Islet of Langerhans (tissue), 1 donor: Measurements from ENCODE around the gene ZSWIM5.
"Not testable (repeated sequence)": the region's sequence is repeated elsewhere in the genome, so short reads cannot be mapped to it uniquely, and the experiment has no call there.

ENCODE experiments used
- FAIRE-seq: peaks from one replicate; lab custom pipeline; 2011; peaks lifted over from hg19 to GRCh38; lab: Jason Lieb, UNC

The ZSWIM5 gene

DNA sequence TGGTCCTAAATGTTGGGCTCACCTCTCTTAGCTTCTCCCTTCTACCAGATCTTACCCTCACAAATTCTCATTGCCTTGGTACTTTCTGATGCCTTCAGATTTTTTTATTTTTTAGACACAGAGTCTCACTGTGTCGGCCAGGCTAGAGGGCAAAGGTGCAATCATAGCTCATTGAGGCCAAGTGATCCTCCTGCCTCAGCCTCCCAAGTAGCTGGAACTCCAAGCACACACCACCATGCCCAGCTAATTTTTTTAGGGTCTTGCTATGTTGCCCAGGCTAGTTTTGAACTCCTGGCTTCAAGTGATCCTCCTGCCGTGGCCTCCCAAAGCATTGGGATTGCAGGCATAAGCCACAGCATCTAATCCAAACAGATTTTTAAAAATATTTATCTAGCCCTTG is 69.4 kb downstream of the ZSWIM5 start:
- FAIRE-seq: no peak

DNA sequence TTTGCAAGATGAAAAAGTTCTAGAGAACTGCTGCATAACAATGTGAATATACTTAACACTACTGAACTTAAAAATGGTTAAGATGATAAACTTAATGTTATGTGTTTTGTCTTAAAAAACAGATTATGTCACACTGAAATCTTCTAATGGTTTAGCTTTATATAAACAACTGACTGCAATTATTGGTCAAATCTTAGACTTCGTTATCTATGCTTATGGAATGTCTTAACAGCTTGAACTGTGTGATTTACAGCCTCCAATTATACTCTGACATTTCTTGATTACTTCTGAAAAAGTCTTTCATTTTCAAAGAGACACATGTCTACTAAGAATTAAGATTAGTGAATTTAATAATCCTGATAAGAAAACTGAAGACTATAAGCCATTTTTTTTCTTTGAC is 71.1 kb downstream of the ZSWIM5 start:
- peak; percentile 51 for FAIRE-seq

DNA sequence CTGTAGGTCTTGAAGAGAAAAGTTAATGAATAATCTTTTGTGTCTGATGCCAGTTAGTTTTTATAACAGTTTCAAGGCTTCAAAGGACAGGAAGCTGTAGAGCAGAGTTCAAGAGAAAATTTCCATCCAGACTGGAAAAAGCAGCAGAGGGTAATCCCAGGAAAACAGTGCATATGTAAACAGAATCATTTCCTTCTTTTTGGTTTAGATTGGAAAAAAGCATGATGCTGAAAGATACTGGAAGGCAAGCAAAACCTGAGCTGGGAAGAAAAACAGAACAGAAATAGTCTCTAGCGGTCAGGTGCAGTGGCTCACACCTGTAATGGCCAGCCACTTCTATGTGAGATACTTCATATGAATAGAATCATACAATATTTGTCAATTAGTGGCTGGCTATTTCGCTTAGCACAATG is 71.9 kb downstream of the ZSWIM5 start:
- peak; percentile 97 for FAIRE-seq

DNA sequence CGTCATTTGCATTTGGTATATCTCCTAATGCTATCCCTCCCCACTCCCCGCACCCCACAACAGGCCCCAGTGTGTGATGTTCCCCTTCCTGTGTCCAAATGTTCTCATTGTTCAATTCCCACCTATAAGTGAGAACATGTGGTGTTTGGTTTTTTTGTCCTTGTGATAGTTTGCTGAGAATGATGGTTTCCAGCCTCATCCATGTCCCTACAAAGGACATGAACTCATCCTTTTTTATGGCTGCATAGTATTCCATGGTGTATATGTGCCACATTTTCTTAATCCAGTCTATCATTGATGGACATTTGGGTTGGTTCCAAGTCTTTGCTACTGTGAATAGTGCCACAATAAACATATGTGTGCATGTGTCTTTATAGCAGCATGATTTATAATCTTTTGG is 73.7 kb downstream of the ZSWIM5 start:
- not testable (repeated sequence) for FAIRE-seq

DNA sequence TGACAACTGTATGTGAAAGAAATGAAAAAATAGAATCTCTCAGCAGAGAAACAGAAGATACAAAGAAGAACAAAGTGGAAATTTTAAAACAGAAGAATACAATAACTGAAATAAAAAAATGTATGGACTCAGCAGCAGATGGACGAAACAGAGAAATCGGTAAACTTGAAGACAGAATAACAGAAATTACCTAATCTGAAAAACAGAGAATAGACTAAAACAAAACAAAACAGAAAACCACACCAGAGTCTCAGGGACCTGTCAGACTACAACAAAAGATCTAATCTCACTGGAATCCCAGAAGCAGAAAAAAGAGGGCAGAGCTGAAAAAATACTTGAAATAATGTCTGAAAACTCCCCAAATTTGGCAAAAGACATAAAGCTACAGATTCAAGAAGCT is 83.0 kb downstream of the ZSWIM5 start:
- no peak for FAIRE-seq

DNA sequence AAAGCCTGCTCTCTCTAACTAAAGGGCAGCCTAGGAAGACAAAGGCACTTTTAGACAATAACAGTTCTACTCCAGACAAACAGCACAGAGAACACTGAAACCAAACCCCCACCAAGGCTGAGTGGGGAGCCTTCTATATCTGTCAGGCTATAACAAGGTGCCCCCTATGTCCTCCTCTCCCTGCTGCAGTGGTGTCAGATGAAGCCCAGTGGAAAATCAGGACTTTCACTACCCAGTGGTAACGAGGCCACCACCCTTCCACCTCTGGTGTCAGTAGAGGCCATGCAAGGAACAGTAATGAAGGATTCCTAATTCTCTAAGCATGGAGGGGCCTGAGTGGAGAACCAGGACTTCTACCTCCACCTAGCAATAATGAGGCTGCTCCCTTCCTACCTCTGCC is 83.7 kb downstream of the ZSWIM5 start:
- FAIRE-seq: no peak

DNA sequence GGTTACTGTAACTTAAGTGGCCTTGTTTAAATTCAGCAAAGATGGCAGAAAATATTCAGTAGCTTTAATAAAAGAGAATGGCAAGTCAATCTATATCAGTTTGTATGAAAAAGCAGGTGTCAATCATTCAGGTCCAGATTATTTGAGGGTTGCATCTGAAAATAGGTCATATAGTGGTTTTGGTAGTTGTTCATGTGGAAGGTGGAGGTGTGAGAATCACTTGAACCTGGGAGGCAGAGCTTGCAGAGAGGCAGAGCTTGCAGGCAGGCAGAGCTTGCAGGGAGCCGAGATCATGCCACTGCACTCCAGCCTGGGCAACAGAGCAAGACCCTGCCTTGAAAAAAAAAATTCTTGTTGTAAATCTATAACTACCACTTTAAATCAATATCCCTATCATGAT is 88.6 kb downstream of the ZSWIM5 start:
- no peak for FAIRE-seq

DNA sequence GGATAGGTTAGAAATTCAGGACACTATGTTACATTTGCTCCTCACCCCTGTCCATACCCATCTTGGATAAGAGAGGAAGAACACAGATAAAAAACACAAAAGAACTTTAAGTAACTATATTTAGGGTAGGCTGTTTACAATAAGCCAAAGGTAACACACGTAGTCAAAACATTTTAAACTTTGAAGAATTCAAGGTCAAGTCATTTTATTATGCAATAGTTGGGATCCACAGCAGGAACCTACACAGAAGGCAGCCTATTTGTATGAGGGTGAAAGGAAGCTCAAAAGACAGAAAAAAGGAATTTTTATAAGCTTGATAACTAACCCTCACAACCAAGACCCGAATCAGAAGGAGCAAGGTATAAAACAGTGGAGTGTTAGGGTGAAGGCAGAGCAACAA is 89.6 kb downstream of the ZSWIM5 start:
- no peak for FAIRE-seq

DNA sequence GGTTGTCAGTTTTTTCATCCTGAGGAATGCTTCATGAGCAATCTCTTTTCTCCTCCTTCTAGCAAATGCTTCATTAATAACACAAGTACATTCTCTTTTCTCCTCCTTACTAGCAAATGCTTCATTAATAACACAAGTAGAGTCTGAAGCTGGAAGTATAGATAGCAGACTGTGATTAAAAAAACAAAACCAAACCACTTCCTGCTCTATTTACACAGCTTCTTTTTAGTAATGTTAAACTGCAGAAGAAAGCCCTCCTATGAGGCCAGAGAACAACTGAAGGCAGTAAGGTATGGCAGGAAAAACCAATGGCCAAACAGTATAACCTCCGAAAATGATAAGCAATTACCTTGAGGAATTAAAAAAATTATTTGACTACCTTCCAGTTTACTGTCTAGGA is 90.1 kb downstream of the ZSWIM5 start:
- FAIRE-seq: no peak

DNA sequence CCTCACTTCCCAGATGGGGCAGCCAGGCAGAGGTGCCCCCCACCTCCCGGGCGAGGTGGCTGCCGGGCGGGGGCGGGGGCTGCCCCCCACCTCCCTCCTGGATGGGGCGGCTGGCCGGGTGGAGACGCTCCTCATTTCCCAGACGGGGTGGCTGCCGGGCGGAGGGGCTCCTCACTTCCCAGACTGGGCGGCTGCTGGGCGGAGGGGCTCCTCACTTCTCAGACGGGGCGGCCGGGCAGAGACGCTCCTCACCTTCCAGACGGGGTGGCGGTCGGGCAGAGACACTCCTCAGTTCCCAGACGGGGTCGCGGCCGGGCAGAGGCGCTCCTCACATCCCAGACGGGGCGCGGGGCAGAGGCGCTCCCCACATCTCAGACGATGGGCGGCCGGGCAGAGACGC is 91.2 kb downstream of the ZSWIM5 start:
- FAIRE-seq: not testable (repeated sequence)

DNA sequence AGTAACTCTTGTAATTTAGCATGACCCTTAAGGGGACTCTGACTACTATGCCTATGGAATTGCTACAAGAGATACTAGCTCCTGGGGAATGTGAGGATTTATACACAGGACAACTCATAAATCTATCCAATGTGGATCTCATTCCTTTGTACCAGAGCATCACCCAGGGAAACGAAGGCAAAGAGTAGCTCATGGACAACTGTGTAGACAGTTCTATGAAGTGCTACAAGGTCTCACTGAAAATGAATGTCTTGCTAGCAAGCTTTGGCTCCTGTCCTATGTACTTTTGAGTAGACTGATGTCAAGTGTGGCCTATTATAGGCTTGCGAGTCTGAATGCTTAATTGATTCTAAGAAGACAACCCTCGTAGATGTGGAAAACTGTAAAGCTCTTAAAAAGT is 93.7 kb downstream of the ZSWIM5 start:
- FAIRE-seq: no peak

DNA sequence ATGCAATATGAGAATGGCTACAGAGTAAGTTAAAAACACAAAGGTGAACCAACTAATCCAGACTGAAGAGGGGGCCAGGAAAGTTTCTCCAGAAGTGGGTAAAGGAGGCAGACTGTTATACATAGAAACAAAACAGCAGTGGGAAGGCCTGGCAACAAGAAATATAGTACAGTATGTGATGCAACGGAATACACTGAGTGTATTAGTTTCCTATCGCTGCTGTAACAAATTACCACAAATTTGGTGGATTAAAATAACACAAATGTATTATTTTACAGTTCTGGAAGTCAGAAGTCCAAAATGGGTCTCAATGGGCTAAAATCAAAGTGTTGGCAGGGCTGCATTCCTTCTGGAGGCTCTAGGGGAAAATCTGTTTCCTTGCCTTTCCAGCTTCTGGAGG is 95.2 kb downstream of the ZSWIM5 start:
- no peak for FAIRE-seq

DNA sequence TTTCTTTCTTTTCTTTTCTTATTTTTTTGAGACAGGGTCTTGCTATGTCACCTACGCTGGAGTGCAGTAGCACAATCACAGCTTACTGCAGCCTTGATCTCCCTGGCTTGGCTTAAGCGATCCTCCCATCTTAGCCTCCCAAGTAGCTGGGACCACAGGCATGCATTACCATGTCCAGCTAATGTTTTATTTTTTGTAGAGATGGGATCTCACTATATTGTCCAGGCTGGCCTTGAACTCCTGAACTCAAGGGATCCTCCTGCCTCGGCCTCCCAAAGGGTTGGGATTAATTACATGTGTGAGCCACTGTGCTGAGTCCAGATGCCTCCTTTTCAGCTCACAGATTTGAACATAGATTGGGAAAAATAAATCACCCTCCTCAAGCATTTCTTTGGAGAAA is 98.6 kb downstream of the ZSWIM5 start:
- no peak for FAIRE-seq

DNA sequence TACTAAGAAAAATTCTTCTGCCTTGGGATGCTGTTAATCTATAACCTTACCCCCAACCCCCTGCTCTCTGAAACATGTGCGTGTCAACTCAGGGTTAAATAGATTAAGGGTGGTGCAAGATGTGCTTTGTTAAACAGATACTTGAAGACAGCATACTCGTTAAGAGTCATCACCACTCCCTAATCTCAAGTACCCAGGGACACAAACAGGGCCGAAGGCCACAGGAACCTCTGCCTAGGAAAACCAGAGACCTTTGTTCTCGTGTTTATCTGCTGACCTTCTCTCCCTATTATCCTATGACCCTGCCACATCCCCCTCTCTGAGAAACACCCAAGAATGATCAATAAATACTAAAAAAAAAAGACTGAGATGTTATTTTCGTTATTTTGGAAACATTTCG is 99.5 kb downstream of the ZSWIM5 start:
- not testable (repeated sequence) for FAIRE-seq

DNA sequence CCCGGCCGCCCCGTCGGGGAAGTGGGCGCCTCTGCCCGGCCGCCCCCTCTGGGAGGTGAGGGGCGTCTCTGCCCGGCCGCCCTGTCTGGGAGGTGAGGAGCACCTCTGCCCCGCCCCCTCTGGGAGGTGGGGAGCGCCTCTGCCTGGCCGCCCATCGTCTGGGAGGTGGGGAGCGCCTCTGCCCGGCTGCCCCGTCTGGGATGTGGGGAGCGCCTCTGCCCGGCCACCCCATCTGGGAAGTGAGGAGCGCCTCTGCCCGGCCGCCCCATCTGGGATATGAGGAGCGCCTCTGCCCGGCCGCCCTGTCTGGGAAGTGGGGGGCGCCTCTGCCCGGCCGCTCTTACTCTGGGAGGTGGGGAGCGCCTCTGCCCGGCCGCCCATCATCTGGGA is 100.3 kb downstream of the ZSWIM5 start:
- not testable (repeated sequence) for FAIRE-seq

DNA sequence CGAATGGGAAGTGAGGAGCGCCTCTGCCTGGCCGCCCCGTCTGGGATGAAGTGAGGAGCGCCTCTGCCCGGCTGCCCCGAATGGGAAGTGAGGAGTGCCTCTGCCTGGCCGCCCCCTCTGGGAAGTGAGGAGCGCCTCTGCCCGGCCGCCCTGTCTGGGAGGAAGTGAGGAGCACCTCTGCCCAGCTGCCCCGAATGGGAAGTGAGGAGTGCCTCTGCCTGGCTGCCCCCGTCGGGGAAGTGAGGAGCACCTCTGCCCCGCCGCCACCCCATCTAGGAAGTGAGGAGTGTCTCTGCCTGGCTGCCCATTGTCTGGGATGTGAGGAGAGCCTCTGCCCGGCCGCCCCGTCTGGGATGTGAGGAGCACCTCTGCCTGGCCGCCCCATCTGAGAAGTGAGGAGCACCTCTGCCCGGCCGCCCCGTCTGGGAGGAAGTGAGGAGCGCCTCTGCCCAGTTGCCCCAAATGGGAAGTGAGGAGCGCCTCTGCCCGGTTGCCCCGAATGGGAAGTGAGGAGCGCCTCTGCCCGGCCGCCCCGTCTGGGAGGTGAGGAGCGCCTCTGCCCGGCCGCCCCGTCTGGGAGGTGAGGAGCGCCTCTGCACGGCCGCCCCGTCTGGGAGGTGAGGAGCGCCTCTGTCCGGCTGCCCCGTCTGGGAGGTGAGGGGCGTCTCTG is 100.8 kb downstream of the ZSWIM5 start:
- not testable (repeated sequence) for FAIRE-seq

DNA sequence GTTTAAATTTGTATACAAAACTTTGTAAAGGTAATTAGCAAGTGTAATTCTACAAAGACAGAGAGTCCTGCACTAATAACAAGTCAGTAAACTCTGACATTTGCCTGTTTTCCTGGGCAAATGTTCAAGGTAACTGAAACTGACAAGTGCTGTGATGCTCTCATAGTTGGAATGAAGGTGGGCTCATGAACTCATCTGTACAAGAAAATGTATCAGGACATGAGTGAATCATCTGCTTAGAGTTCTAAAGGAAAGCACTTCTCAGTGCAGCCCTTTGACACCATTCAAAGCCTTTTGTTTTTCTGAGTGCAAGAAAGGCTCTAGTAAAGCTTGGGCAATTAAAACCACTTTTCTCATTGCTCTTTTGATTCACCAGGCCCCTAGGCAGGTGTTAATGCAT is 102.9 kb downstream of the ZSWIM5 start:
- FAIRE-seq: no peak

DNA sequence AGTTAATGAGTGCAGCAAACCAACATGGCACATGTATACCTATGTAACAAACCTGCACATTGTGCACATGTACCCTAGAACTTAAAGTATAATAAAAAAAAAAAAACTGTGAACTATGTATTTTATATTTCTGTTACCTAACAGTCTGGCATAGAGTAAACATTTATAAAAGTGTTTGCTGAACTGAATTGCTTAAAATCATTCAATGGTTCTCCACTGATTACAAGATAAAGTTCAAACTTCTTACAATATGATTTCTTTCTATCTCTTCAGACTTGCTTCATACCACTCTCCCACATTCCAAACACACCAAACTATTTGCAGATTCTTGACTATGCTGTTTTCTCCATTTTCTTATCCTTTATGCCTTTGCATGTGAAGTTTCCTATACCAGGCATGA is 104.5 kb downstream of the ZSWIM5 start:
- no peak for FAIRE-seq

DNA sequence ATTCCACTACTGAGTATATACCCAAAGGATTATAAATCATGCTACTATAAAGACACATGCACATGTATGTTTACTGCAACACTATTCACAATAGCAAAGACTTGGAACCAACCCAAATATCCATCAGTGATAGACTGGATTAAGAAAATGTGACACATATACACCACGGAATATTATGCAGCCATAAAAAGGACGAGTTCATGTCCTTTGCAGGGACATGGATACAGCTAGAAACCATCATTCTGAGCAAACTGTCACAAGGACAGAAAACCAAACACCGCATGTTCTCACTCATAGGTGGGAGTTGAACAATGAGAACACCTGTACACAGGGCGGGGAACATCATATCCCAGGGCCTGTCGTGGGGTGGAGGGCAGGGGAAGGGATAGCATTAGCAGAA is 104.9 kb downstream of the ZSWIM5 start:
- FAIRE-seq: not testable (repeated sequence)

DNA sequence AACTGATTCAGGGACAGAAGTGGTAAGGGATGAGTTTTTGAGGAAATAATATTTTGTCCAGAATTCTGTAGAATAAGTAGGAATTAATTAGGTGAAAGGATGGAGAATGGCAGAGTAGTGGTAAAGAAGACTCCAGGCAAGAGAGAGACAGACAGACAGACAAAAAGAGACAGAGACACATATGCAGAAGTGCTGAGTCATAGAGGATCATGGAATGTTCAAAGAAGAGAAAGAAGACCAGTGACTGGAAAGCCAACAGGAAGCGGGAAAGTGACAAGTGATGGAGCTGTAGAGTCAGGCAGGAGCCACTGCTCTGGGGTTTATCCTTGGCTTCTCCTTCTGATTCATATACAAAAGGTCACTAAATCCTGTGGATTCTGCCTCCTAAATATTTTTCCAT is 108.5 kb downstream of the ZSWIM5 start:
- FAIRE-seq: no peak

DNA sequence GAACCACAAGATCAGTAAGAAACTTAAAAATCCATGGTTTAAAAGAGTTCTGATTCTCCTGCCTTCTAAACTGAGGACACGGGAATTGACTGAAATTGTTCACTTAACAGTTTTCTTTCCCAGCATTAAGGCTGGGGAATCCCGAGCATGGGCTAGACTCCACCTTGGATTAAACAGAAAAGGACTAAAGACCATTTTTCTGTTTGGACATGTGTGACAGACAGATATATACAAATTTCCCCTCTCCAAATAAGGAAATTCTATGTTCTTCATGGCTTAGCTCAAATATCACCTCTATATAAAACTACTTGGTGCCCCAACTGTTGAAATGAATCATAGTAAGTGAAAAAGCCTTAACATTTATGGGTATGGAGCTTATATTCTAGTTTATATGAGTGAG is 109.3 kb downstream of the ZSWIM5 start:
- no peak for FAIRE-seq

DNA sequence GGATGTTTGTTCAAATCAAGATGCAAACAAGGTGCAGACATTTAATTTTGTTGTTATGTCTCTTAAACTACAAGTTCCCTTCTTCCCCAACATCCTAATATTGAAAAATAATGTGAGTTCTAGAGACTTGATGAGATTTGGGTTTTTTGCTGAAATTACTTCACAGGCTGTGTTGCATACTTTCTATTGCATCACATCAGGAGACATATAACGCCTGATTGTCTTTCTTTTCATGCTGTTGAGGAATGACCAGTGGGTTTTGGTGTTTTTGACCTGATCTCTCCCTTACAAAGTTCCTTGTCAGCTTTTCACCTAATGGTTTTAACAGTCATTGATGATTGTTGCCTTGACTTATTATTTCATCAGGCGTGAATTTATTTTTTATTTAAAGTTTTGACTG is 111.0 kb downstream of the ZSWIM5 start:
- FAIRE-seq: no peak

DNA sequence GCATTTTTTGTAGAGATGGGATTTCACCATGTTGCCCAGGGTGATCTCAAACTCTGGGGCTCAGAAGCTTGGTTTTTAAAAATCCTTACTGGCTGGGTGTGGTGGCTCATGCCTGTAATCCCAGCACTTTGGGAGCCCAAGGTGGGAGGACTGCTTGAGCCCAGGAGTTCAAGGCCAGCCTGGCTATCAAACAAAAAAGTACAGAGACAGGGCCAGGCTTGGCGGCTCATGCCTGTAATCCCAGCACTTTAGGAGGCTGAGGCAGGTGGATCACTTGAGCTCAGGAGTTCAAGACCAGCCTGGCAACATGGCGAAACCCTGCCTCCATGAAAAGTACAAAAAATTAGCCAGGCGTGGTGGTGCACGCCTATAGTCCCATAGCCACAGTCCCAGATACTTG is 112.0 kb downstream of the ZSWIM5 start:
- FAIRE-seq: not testable (repeated sequence)

DNA sequence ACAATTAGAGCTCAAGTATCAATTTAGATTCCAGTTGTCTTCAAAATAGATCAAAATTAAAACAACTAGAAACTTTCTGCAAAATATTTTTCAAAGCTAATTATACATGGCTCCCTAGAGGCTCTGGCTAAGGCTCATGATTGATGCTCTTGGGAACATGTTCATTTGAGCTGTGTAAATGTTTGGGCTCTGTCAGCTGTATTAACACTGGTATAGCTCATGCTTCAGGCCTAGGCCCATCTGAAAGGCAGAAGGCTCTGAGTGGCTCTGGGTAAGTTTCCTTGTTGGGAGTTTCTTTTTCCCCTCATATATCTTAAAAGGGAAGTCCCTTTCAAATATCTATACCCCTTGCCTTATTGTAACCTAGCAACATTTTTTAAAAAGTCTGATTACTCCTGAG is 113.1 kb downstream of the ZSWIM5 start:
- peak; percentile 61 for FAIRE-seq

DNA sequence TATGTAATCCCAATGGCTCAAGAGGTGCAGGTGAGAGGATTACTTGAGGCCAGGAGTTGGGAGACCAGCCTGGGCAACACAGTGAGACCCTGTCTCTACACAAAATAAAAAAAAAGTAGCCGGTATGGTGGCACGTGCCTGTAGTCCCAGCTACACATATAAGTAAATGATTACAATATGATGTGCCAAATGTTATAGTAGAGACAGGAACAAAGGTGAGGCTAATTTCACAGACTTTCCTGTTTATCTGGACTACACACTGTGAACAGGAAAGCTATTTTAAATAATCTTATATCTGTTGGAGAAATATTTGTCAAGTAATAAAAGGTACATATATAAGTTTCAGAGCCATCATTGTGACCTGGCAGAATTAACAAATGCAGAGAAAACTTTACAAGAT is 116.7 kb downstream of the ZSWIM5 start:
- FAIRE-seq: no peak
